Cardiac ventricle fibroblast (primary cell): ENCODE data around the gene PCDHA2. TPM values are rescaled to one million over a fixed set of nuclear protein-coding genes. Genes with fewer than 3 reads are reported as not detected.

ENCODE experiments used
- total RNA-seq: library from RNA; depleted of rRNA; stranded (reverse); fragments of >200 nt; gene quantifications from 2 replicates; pipeline ENCODE4 v1.2.3, GENCODE V29; 2015

PCDHA2 gene
- total RNA-seq = not detected in 2 replicates

GRCh38 chr5:140794595-140795258 is at the start of gene PCDHA2:
Gene PCDHA2 (plus strand): TSS chr5:140794852.

GRCh38 chr5:140785905-140786686 is 8.6 kb upstream of the PCDHA2 start, which contains the start of gene PCDHA1:
Gene PCDHA1 (plus strand): TSS chr5:140786140.

GRCh38 chr5:140800816-140801493 is 6.3 kb downstream of the PCDHA2 start, which contains the start of gene PCDHA3:
Gene PCDHA3 (plus strand): TSS chr5:140801057.

DNA sequence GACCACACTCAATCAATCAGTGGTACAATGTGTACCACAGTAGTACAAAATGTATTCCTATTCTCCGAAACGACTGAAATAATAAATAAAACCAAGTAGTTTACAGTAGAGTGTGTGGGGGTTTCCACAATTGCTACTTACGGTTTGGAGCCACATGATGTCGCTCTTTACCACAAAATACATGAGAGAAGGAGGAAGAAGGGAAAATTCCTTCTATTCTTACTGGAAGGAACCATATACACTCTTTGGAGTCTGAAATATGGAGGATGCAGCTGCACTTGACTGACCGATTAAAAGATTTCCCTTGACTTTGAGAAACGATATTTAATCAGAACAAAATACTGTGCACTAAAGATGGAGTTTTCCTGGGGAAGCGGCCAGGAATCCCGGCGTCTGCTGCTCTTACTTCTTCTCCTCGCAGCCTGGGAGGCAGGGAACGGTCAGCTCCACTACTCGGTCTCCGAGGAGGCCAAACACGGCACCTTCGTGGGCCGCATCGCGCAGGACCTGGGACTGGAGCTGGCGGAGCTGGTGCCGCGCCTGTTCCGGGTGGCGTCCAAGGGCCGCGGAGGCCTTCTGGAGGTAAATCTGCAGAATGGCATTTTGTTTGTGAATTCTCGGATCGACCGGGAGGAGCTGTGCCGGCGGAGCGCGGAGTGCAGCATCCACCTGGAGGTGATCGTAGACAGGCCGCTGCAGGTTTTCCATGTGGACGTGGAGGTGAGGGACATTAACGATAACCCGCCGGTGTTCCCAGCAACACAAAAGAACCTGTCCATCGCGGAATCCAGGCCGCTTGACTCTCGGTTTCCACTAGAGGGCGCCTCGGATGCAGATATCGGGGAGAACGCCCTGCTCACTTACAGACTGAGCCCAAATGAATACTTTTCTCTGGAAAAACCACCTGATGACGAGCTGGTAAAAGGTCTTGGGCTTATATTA is 12.5 kb downstream of the PCDHA2 start, which contains the start of gene PCDHA4:
Gene PCDHA4, plus strand, starts transcription at position 235 of the 942 bp plus-strand sequence.

DNA sequence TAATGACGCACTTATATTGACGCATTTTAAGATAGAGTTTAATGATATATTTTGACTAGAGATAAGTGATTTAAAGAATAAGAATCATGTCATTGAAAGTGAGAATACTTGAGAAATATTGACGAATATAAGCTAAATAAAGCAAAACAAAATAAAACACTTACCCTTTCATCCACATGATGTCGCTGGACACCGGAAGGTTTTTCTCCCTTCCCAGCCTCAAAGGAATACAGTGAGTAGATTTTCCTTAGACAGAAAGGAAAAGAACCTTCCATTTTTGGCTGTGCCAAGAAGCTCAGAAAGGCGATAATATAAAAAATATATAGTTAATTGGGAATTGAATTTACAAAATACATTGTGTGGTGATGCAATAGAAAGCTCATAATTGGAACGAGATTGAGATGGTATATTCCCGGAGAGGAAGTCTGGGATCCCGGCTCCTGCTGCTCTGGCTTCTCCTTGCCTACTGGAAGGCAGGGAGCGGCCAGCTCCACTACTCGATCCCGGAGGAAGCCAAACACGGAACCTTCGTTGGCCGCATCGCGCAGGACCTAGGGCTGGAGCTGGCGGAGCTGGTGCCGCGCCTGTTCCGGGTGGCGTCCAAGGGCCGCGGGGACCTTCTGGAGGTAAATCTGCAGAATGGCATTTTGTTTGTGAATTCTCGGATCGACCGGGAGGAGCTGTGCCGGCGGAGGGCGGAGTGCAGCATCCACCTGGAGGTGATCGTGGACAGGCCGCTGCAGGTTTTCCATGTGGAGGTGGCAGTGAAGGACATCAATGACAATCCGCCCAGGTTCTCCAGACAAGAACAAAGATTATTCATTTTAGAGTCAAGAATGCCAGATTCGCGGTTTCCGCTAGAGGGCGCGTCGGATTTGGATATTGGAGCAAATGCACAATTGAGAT is 27.0 kb downstream of the PCDHA2 start, which contains the start of gene PCDHA5:
Gene PCDHA5, plus strand, starts transcription at position 239 of the 906 bp plus-strand sequence.

DNA sequence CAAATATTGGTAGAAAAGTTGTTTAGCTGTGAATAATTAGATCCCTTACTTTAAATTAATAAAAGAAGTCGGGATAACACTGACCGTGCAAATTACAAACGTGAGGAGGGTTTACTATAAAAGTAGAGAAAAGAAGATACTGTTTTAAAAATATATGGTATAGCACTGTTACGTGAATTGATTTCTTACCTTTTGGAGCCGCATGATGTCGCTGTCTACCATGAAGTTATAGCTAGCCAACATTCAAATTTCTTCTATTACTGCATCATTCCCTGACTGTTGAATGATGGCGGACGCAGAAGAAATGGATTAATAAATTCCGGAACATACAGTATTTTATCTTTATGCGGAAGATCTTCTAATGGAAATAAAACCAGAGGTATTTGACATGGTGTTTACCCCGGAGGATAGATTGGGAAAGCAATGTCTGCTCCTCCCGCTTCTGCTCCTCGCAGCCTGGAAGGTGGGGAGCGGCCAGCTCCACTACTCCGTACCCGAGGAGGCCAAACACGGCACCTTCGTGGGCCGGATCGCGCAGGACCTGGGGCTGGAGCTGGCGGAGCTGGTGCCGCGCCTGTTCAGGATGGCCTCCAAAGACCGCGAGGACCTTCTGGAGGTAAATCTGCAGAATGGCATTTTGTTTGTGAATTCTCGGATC is 33.2 kb downstream of the PCDHA2 start, which contains the start of gene PCDHA6:
Gene PCDHA6, plus strand, starts transcription at position 257 of the 658 bp plus-strand sequence. Its CDS starts 132 bp downstream, at position 389.

GRCh38 chr5:140833993-140834392 is 39.3 kb downstream of the PCDHA2 start, which contains the start of gene PCDHA7:
Gene PCDHA7 (plus strand): TSS chr5:140834269. CDS start chr5:140834384, 115 bp downstream.

DNA sequence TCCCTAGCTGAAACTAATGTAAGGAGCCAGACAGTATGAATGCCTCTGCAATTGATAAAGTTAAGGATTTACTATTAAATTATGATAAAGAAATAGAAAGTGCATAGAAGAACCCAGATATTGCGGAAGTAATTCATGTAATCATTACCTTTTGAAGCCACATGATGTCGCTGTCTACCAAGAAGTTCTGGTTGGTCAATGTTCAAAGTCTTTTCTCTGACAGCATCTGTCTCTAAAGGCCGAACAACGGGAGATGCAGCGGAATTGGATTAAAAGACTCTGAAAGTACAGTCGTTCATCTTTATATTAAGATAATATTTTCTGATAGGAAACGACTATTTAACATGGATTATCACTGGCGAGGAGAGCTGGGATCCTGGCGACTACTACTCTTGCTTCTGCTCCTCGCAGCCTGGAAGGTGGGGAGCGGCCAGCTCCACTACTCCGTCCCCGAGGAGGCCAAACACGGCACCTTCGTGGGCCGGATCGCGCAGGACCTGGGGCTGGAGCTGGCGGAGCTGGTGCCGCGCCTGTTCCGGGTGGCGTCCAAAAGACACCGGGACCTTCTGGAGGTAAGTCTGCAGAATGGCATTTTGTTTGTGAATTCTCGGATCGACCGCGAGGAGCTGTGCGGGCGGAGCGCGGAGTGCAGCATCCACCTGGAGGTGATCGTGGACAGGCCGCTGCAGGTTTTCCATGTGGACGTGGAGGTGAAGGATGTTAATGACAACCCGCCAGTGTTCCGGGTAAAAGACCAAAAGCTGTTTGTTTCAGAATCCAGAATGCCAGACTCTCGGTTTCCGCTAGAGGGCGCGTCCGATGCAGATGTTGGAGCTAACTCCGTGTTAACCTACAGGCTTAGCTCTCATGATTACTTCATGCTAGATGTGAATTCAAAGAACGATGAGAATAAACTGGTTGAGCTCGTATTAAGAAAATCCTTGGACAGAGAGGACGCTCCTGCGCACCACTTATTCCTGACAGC is 46.6 kb downstream of the PCDHA2 start, which contains the start of gene PCDHA8:
Gene PCDHA8, plus strand, starts transcription at position 210 of the 985 bp plus-strand sequence. Its CDS starts 135 bp downstream, at position 345.

Other genes with a start within 250 kb of the PCDHA2 start
- gene EIF4EBP3, start 247.2 kb upstream of the PCDHA2 start, total RNA-seq = 7.4 and 15.3 TPM in 2 replicates
- 24.0 and 25.6 TPM in 2 replicates for gene SRA1, start 237.4 kb upstream of the PCDHA2 start, total RNA-seq
- gene APBB3, start 230.3 kb upstream of the PCDHA2 start, total RNA-seq = 8.4 and 9.0 TPM in 2 replicates
- gene SLC35A4, start 230.0 kb upstream of the PCDHA2 start, total RNA-seq = 26.9 and 37.6 TPM in 2 replicates
- gene CD14, start 161.7 kb upstream of the PCDHA2 start, total RNA-seq = 0.15 and 1.3 TPM in 2 replicates
- 26.7 and 72.8 TPM in 2 replicates for gene TMCO6, start 155.4 kb upstream of the PCDHA2 start, total RNA-seq
- gene NDUFA2, start 147.2 kb upstream of the PCDHA2 start, total RNA-seq = 47.4 and 58.0 TPM in 2 replicates
- 62.4 and 66.5 TPM in 2 replicates for gene IK, start 147.0 kb upstream of the PCDHA2 start, total RNA-seq
- gene WDR55, start 129.9 kb upstream of the PCDHA2 start, total RNA-seq = 15.8 and 18.2 TPM in 2 replicates
- gene DND1, start 121.3 kb upstream of the PCDHA2 start, total RNA-seq = not detected in 2 replicates
- gene HARS1, start 103.5 kb upstream of the PCDHA2 start, total RNA-seq = 43.6 and 55.7 TPM in 2 replicates
- 20.3 and 21.3 TPM in 2 replicates for gene HARS2, start 103.4 kb upstream of the PCDHA2 start, total RNA-seq
- 18.2 and 25.1 TPM in 2 replicates for gene ZMAT2, start 94.4 kb upstream of the PCDHA2 start, total RNA-seq
- 0.05 TPM in 1 of 2 replicates, not detected in the other for gene PCDHA1, start 8.7 kb upstream of the PCDHA2 start, total RNA-seq
- 0.10 and 0.25 TPM in 2 replicates for gene PCDHA3, start 6.2 kb downstream of the PCDHA2 start, total RNA-seq
- 0.24 and 0.31 TPM in 2 replicates for gene PCDHA4, start 12.2 kb downstream of the PCDHA2 start, total RNA-seq
- not detected in 2 replicates for gene PCDHA5, start 26.8 kb downstream of the PCDHA2 start, total RNA-seq
- gene PCDHA6, start 33.1 kb downstream of the PCDHA2 start, total RNA-seq = 0.37 and 0.64 TPM in 2 replicates
- 0.15 and 0.56 TPM in 2 replicates for gene PCDHA7, start 39.4 kb downstream of the PCDHA2 start, total RNA-seq
- 0.06 TPM in 1 of 2 replicates, not detected in the other for gene PCDHA8, start 46.3 kb downstream of the PCDHA2 start, total RNA-seq
- gene PCDHA9, start 53.5 kb downstream of the PCDHA2 start, total RNA-seq = 0.05 TPM in 1 of 2 replicates, not detected in the other
- gene PCDHA10, start 61.0 kb downstream of the PCDHA2 start, total RNA-seq = 0.06 and 0.59 TPM in 2 replicates
- not detected in 2 replicates for gene PCDHA11, start 74.1 kb downstream of the PCDHA2 start, total RNA-seq
- gene PCDHA12, start 80.5 kb downstream of the PCDHA2 start, total RNA-seq = 0.06 and 0.34 TPM in 2 replicates
- 0.39 TPM in 1 of 2 replicates, not detected in the other for gene PCDHA13, start 87.3 kb downstream of the PCDHA2 start, total RNA-seq
- gene PCDHAC1, start 131.4 kb downstream of the PCDHA2 start, total RNA-seq = 0.25 TPM in 1 of 2 replicates, not detected in the other
- 0.12 and 0.15 TPM in 2 replicates for gene PCDHAC2, start 171.6 kb downstream of the PCDHA2 start, total RNA-seq